HepG2 (cell line): Measurements from ENCODE around the gene XCL2. TPM values are rescaled to one million over a fixed set of nuclear protein-coding genes. Genes with fewer than 3 reads are reported as not detected.

ENCODE experiments used
- CBX1 ChIP-seq: IDR thresholded peaks from one replicate; pipeline ENCODE4 v1.6.1; 2016; ENCODE audit warnings: antibody characterized with exemption, low read depth
- MAFF ChIP-seq: IDR thresholded peaks from 2 replicates; pipeline ENCODE4 v1.6.1; 2011; ENCODE audit warnings: low read depth, low read length, improper control_type of control experiment
- NBN ChIP-seq: fragments of 450-650 bp; conservative IDR thresholded peaks from 2 replicates; pipeline ENCODE4 v1.6.1; 2017
- RELA ChIP-seq: sonication (generic); formaldehyde crosslinking; IDR thresholded peaks from 2 replicates; pipeline ENCODE4 v1.4.0; 2020; ENCODE audit warnings: missing genetic modification reagents
- REPIN1 ChIP-seq: sonication (generic); formaldehyde crosslinking; IDR thresholded peaks from 2 replicates; pipeline ENCODE4 v1.8.0; 2022; ENCODE audit warnings: missing genetic modification reagents, low read depth, mild to moderate bottlenecking, borderline replicate concordance
- SIN3A ChIP-seq: IDR thresholded peaks from 2 replicates; pipeline ENCODE4 v1.6.1; 2011; ENCODE audit warnings: low read depth, mild to moderate bottlenecking, control low read depth, low read length, borderline replicate concordance
- ZBTB20 ChIP-seq: sonication (generic); formaldehyde crosslinking; IDR thresholded peaks from 2 replicates; pipeline ENCODE4 v1.8.1; 2023; ENCODE audit warnings: missing genetic modification reagents, low read depth, mild to moderate bottlenecking, borderline replicate concordance
- ZKSCAN8 ChIP-seq: IDR thresholded peaks from 2 replicates; pipeline ENCODE4 v1.6.1; 2016; ENCODE audit warnings: borderline replicate concordance, missing genetic modification reagents, missing compliant biosample characterization
- ZNF12 ChIP-seq: sonication (generic); formaldehyde crosslinking; IDR thresholded peaks from 2 replicates; pipeline ENCODE4 v1.5.0; 2020; ENCODE audit warnings: missing genetic modification reagents
- ZNF331 ChIP-seq: sonication (generic); formaldehyde crosslinking; IDR thresholded peaks from 2 replicates; pipeline ENCODE4 v1.4.0; 2020; ENCODE audit warnings: missing genetic modification reagents
- ZNF567 ChIP-seq: sonication (generic); formaldehyde crosslinking; IDR thresholded peaks from 2 replicates; pipeline ENCODE4 v1.8.1; 2023; ENCODE audit warnings: mild to moderate bottlenecking, missing genetic modification reagents, borderline replicate concordance
- ZNF607 ChIP-seq: sonication (generic); formaldehyde crosslinking; IDR thresholded peaks from 2 replicates; pipeline ENCODE4 v1.5.1; 2020; ENCODE audit warnings: missing genetic modification reagents, mild to moderate bottlenecking, borderline replicate concordance
- polyA plus RNA-seq, 8 experiments: library from polyadenylated mRNA; depleted of rRNA in 3 of 8; stranded (reverse) in 7 of 8; unstranded in 1 of 8; fragments of >200 nt; fragmentation: Illumina TruSeq in 4 of 8; extraction: Trizol in 4 of 8; gene quantifications; 2 replicates each; pipeline versions ENCODE4 v1.2.1 to v1.2.3, GENCODE V29; 2011 to 2016; ENCODE audit warnings: low read depth in 4 of 8, missing spikeins in 1 of 8, mixed read lengths in 1 of 8; ENCODE audit not compliant: insufficient read depth in 1 of 8
- total RNA-seq, 5 experiments: library from RNA; depleted of rRNA; stranded (reverse); fragments of >200 nt; fragmentation: Illumina TruSeq; extraction: Trizol; gene quantifications; 2 replicates each; pipeline ENCODE4 v1.2.3, GENCODE V29; 2016; ENCODE audit warnings: low read depth in 1 of 5
- TF ChIP-seq, protein P1 (sequence below): IDR thresholded peaks from 2 replicates; pipeline ENCODE4 v1.6.1; 2018; ENCODE audit warnings: missing genetic modification reagents, mild to moderate bottlenecking, missing compliant biosample characterization
- TF ChIP-seq, protein P2 (sequence below): sonication (generic); formaldehyde crosslinking; conservative IDR thresholded peaks from 2 replicates; pipeline ENCODE4 v1.4.0; 2020; ENCODE audit warnings: missing genetic modification reagents
- TF ChIP-seq, protein P3 (sequence below): sonication (generic); formaldehyde crosslinking; IDR thresholded peaks from 2 replicates; pipeline ENCODE4 v1.5.1; 2020; ENCODE audit warnings: mild to moderate bottlenecking, missing genetic modification reagents, borderline replicate concordance
- TF ChIP-seq, protein P4 (sequence below): sonication (generic); formaldehyde crosslinking; IDR thresholded peaks from 2 replicates; pipeline ENCODE4 v1.5.0; 2020; ENCODE audit warnings: missing genetic modification reagents
- TF ChIP-seq, protein P5 (sequence below): sonication (generic); formaldehyde crosslinking; IDR thresholded peaks from 2 replicates; pipeline ENCODE4 v1.8.0; 2022; ENCODE audit warnings: mild to moderate bottlenecking, missing genetic modification reagents, borderline replicate concordance
- TF ChIP-seq, protein P6 (sequence below): sonication (generic); formaldehyde crosslinking; IDR thresholded peaks from 2 replicates; pipeline ENCODE4 v1.4.0; 2020; ENCODE audit warnings: mild to moderate bottlenecking, missing genetic modification reagents
- TF ChIP-seq, protein P7 (sequence below): sonication (generic); formaldehyde crosslinking; IDR thresholded peaks from 2 replicates; pipeline ENCODE4 v1.4.0; 2020; ENCODE audit warnings: mild to moderate bottlenecking, missing genetic modification reagents

XCL2 gene
- total and polyA plus RNA-seq, 2 of the 13 experiments (the other 11 are each of a cell fraction or from before 2014, with no cell fraction given), result 0.50 TPM; not detected in 1

DNA sequence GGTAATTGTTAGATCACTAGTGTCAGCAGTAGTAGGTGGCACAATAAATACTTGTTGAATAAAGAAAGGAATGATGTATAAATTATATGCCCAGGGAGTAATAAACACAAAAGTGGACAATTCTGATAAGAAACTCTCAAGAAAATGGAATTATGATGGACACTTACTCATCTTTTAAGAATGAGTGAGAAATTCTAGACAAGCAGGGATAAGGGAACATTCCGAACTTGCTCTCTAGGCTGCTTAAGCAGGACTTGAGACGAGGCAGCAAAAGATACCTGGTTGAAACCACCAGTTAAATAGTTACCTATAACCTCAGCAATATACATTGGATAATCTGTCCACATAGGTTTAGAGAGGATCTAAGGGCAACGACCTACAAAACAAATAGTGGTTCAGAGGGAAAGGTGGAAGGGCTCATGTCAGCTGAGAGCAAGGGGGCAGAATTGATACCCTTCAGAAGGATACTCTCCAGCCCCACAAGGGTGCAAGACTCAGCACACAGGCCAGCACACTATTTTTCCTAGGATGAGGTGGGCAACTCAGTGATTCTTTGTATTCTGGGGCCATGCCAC is 46.3 kb downstream of the XCL2 start (continued):
- peak; percentile 98; the same call in 1 of the 2 replicates for TF ChIP-seq ZBTB20 (CRISPR knock-in tag)
- TF ChIP-seq, protein P1, sequence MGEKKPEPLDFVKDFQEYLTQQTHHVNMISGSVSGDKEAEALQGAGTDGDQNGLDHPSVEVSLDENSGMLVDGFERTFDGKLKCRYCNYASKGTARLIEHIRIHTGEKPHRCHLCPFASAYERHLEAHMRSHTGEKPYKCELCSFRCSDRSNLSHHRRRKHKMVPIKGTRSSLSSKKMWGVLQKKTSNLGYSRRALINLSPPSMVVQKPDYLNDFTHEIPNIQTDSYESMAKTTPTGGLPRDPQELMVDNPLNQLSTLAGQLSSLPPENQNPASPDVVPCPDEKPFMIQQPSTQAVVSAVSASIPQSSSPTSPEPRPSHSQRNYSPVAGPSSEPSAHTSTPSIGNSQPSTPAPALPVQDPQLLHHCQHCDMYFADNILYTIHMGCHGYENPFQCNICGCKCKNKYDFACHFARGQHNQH (CRISPR knock-in tag), result no peak
- no peak for TF ChIP-seq SIN3A
- TF ChIP-seq MAFF, result no peak
- TF ChIP-seq, protein P2, sequence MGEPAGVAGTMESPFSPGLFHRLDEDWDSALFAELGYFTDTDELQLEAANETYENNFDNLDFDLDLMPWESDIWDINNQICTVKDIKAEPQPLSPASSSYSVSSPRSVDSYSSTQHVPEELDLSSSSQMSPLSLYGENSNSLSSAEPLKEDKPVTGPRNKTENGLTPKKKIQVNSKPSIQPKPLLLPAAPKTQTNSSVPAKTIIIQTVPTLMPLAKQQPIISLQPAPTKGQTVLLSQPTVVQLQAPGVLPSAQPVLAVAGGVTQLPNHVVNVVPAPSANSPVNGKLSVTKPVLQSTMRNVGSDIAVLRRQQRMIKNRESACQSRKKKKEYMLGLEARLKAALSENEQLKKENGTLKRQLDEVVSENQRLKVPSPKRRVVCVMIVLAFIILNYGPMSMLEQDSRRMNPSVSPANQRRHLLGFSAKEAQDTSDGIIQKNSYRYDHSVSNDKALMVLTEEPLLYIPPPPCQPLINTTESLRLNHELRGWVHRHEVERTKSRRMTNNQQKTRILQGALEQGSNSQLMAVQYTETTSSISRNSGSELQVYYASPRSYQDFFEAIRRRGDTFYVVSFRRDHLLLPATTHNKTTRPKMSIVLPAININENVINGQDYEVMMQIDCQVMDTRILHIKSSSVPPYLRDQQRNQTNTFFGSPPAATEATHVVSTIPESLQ (CRISPR knock-in tag), result 0 out of 2 replicates have a peak, but pooled peaks have one; percentile 33
- TF ChIP-seq, protein P3, sequence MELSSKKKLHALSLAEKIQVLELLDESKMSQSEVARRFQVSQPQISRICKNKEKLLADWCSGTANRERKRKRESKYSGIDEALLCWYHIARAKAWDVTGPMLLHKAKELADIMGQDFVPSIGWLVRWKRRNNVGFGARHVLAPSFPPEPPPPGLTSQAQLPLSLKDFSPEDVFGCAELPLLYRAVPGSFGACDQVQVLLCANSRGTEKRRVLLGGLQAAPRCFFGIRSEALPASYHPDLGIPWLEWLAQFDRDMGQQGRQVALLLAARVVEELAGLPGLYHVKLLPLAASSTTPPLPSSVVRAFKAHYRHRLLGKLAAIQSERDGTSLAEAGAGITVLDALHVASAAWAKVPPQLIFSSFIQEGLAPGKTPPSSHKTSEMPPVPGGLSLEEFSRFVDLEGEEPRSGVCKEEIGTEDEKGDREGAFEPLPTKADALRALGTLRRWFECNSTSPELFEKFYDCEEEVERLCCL (CRISPR knock-in tag), result no peak
- no peak for TF ChIP-seq REPIN1 (CRISPR knock-in tag)
- TF ChIP-seq NBN, result no peak
- no peak for TF ChIP-seq ZNF607 (CRISPR knock-in tag)
- no peak for TF ChIP-seq ZNF12
- TF ChIP-seq, protein P4, sequence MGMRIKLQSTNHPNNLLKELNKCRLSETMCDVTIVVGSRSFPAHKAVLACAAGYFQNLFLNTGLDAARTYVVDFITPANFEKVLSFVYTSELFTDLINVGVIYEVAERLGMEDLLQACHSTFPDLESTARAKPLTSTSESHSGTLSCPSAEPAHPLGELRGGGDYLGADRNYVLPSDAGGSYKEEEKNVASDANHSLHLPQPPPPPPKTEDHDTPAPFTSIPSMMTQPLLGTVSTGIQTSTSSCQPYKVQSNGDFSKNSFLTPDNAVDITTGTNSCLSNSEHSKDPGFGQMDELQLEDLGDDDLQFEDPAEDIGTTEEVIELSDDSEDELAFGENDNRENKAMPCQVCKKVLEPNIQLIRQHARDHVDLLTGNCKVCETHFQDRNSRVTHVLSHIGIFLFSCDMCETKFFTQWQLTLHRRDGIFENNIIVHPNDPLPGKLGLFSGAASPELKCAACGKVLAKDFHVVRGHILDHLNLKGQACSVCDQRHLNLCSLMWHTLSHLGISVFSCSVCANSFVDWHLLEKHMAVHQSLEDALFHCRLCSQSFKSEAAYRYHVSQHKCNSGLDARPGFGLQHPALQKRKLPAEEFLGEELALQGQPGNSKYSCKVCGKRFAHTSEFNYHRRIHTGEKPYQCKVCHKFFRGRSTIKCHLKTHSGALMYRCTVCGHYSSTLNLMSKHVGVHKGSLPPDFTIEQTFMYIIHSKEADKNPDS, result peak; percentile 83; the same call in 1 of the 2 replicates
- no peak for TF ChIP-seq CBX1
- TF ChIP-seq, protein P5, sequence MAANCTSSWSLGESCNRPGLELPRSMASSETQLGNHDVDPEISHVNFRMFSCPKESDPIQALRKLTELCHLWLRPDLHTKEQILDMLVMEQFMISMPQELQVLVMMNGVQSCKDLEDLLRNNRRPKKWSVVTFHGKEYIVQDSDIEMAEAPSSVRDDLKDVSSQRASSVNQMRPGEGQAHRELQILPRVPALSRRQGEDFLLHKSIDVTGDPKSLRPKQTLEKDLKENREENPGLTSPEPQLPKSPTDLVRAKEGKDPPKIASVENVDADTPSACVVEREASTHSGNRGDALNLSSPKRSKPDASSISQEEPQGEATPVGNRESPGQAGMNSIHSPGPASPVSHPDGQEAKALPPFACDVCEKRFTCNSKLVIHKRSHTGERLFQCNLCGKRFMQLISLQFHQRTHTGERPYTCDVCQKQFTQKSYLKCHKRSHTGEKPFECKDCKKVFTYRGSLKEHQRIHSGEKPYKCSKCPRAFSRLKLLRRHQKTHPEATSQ (CRISPR knock-in tag), result peak; percentile 70; the same call in 1 of the 2 replicates
- TF ChIP-seq, protein P6, sequence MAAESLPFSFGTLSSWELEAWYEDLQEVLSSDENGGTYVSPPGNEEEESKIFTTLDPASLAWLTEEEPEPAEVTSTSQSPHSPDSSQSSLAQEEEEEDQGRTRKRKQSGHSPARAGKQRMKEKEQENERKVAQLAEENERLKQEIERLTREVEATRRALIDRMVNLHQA (CRISPR knock-in tag), result no peak
- TF ChIP-seq ZKSCAN8 (CRISPR knock-in tag), result no peak
- TF ChIP-seq, protein P7, sequence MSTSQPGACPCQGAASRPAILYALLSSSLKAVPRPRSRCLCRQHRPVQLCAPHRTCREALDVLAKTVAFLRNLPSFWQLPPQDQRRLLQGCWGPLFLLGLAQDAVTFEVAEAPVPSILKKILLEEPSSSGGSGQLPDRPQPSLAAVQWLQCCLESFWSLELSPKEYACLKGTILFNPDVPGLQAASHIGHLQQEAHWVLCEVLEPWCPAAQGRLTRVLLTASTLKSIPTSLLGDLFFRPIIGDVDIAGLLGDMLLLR (CRISPR knock-in tag), result no peak
- no peak for TF ChIP-seq RELA (CRISPR knock-in tag)
- TF ChIP-seq ZNF331 (CRISPR knock-in tag), result 0 out of 2 replicates have a peak, but pooled peaks have one; percentile 36
- TF ChIP-seq ZNF567, result no peak
